GM23338 (cell line): ENCODE results near the gene RAB1B.

Source experiments
- CREB1 ChIP-seq: fragments of 250-450 bp; sonication (Bioruptor Pico); IDR thresholded peaks from 2 replicates; pipeline ENCODE4 v1.5.0; 2020; ENCODE audit warnings: low read depth, mild to moderate bottlenecking, moderate library complexity
- CTCF ChIP-seq, 2 experiments: fragments of 200-600 bp in 1 of 2; sonication (generic) in 1 of 2; conservative IDR thresholded peaks; 2 replicates each; pipeline versions ENCODE4 v1.5.1 to v1.6.1; 2016 to 2017; ENCODE audit warnings: antibody characterized with exemption in 2 of 2, low read depth in 2 of 2, mild to moderate bottlenecking in 2 of 2, moderate library complexity in 1 of 2
- ETS1 ChIP-seq: IDR thresholded peaks from 2 replicates; pipeline ENCODE4 v1.6.1; 2016; ENCODE audit warnings: antibody characterized with exemption
- EZH2 ChIP-seq: fragments of 200-600 bp; sonication (generic); IDR thresholded peaks from one replicate; pipeline ENCODE4 v1.8.0; 2017; ENCODE audit warnings: antibody characterized with exemption, mild to moderate bottlenecking, low read depth; ENCODE audit not compliant: unreplicated experiment
- EZH2phosphoT487 ChIP-seq: fragments of 200-600 bp; sonication (generic); IDR thresholded peaks from one replicate; pipeline ENCODE4 v1.8.1; 2018; ENCODE audit warnings: antibody characterized with exemption; ENCODE audit not compliant: unreplicated experiment
- POLR2AphosphoS5 ChIP-seq: IDR thresholded peaks from 2 replicates; pipeline ENCODE4 v1.6.1; 2016; ENCODE audit warnings: antibody characterized with exemption, low read depth
- REST ChIP-seq: IDR thresholded peaks from one replicate; pipeline ENCODE4 v1.6.1; 2018; ENCODE audit warnings: antibody characterized with exemption; ENCODE audit not compliant: unreplicated experiment
- STAT1 ChIP-seq: IDR thresholded peaks from one replicate; pipeline ENCODE4 v1.6.1; 2016; ENCODE audit warnings: antibody characterized with exemption; ENCODE audit not compliant: unreplicated experiment
- ZNF114 ChIP-seq: fragments of 250-450 bp; sonication (Bioruptor Pico); IDR thresholded peaks from 2 replicates; pipeline ENCODE4 v1.5.0; 2020; ENCODE audit warnings: mild to moderate bottlenecking, moderate library complexity
- ZNF462 ChIP-seq: fragments of 250-450 bp; sonication (Bioruptor Pico); IDR thresholded peaks from 2 replicates; pipeline ENCODE4 v1.5.0; 2020; ENCODE audit warnings: mild to moderate bottlenecking, moderate library complexity

GRCh38 chr11:66324664-66325063, 56.2 kb downstream of the RAB1B start:
- no peak for TF ChIP-seq EZH2
- no peak for TF ChIP-seq CTCF (conservative IDR thresholded peaks at IDR 0.05; ENCODE audit: low read depth in 2 of 2)
- TF ChIP-seq POLR2AphosphoS5: no peak
- TF ChIP-seq REST: no peak
- no peak for TF ChIP-seq EZH2phosphoT487
- TF ChIP-seq ZNF114 (CRISPR knock-in tag): no peak
- TF ChIP-seq CREB1 (CRISPR knock-in tag): no peak
- TF ChIP-seq ZNF462 (CRISPR knock-in tag): no peak
- no peak for TF ChIP-seq ETS1
- TF ChIP-seq STAT1: no peak
